NB4 (cell line): Measurements from ENCODE around the gene PRMT7.

Experiments used
- DNase-seq: peaks from one replicate; pipeline ENCODE4 v3.0.0; 2010; ENCODE audit warnings: low read depth
- H3K4me3 ChIP-seq: one replicate; pipeline ENCODE4 v1.5.1; 2011; ENCODE audit warnings: mild to moderate bottlenecking, low read depth, low read length, moderate library complexity
- CTCF ChIP-seq: IDR thresholded peaks from one replicate; pipeline ENCODE4 v1.5.1; 2012; ENCODE audit warnings: low read depth, low read length
- MAX ChIP-seq: IDR thresholded peaks from 2 replicates; pipeline ENCODE4 v1.6.1; 2011; ENCODE audit warnings: low read depth, low read length
- MYC ChIP-seq: IDR thresholded peaks from 2 replicates; pipeline ENCODE4 v1.6.1; 2011; ENCODE audit warnings: low read depth, low read length
- POLR2A ChIP-seq: IDR thresholded peaks from 2 replicates; pipeline ENCODE4 v1.6.1; 2011; ENCODE audit warnings: mild to moderate bottlenecking; ENCODE audit not compliant: insufficient read length; ENCODE audit errors: extremely low read depth

PRMT7 gene

GRCh38 chr16:68393333-68393732, 82.5 kb downstream of the PRMT7 start:
- TF ChIP-seq MAX (no peak), MYC (no peak), POLR2A (no peak), CTCF (no peak)
- H3K4me3 ChIP-seq, result no peak overlapping the region
- no peak for DNase-seq

GRCh38 chr16:68395167-68395786, 84.5 kb downstream of the PRMT7 start:
- H3K4me3 ChIP-seq, result no peak overlapping the region
- DNase-seq, result no peak
- no peak for TF ChIP-seq CTCF
- TF ChIP-seq MAX, result no peak
- no peak for TF ChIP-seq MYC
- TF ChIP-seq POLR2A, result no peak

DNA sequence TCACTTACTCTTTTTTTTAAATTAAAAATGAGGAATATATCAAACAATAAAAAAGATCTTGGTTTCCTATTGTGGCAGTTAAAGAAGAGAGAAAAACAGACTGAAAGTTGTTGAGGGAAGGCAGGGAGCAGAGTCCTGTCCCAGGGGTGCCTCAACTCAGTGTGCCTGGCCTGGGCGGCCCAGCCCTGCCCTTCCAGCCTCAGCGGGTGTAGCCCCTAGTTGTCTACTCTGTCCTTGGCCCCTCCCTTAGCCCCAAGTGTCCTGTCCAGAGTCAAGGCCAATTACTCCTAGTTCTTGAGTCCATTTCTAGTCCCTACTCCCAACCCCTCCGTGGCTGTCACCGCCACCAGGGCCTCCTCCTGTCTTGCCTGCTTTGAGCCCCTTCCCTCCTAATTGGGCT, 85.0 kb downstream of the PRMT7 start:
- TF ChIP-seq MYC, result no peak
- TF ChIP-seq POLR2A, result no peak
- no peak for TF ChIP-seq CTCF
- TF ChIP-seq MAX, result no peak
- no peak for DNase-seq

DNA sequence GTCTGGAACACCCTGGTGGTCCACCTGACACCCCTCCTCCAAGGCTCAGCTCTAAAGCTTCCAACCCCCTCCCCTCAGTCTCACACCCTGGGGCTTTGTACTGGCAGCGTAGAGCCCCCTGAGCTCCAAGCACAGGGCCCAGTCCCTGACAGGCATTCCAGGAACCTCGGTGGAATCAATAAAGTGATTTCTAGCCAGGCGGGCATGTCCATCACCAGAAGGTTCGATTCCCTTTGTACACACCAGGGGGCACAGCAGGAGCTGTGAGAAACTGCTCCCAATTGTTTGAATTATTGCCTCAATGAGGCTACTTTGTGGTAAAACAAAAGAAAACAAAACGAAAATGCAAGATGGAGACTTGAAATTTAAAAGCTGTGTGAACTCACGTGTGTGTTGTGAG, 85.7 kb downstream of the PRMT7 start:
- DNase-seq, result peak; percentile 54
- H3K4me3 ChIP-seq, result no peak overlapping the region

More for the DNA sequence above, 85.0 kb downstream of the PRMT7 start:
- no peak overlapping the region for H3K4me3 ChIP-seq

GRCh38 chr16:68397710-68398201, 86.9 kb downstream of the PRMT7 start:
- DNase-seq, result no peak
- TF ChIP-seq CTCF, result no peak
- no peak overlapping the region for H3K4me3 ChIP-seq

More for the DNA sequence above, 85.7 kb downstream of the PRMT7 start:
- no peak for TF ChIP-seq MAX
- TF ChIP-seq CTCF, result peak; percentile 59
- no peak for TF ChIP-seq MYC
- TF ChIP-seq POLR2A, result no peak

DNA sequence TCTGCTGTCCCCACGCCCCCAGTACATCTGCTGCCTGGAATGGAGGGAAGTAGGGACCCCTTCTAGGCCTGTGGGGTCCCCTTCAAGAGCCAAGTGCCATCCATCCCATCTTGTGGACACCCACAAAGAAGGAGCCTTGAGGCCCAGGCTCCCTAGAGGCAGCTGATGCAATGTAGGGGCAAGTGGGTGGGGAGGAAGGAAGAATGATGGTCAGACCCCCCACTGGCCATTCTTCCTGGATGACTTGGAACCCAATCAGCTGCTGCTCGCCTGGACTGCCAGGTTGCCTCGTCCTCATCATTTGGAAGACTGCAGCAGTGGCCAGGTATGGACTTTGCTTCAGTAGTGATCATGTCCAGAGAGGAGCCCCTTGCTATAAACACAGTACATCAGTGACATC, 88.6 kb downstream of the PRMT7 start:
- peak; percentile 44 for DNase-seq
- H3K4me3 ChIP-seq, result no peak overlapping the region
- TF ChIP-seq MYC, result no peak
- no peak for TF ChIP-seq POLR2A
- no peak for TF ChIP-seq MAX
- no peak for TF ChIP-seq CTCF
